ENCODE data around the gene RUFY3. TPM values are rescaled to one million over a fixed set of nuclear protein-coding genes. Genes with fewer than 3 reads are reported as not detected.
"Not testable (repeated sequence)": the region's sequence is repeated elsewhere in the genome, so short reads cannot be mapped to it uniquely, and the experiment has no call there.

RUFY3 gene
- total RNA-seq, 1 donor from 2014 or later, result 43.2 TPM

DNA sequence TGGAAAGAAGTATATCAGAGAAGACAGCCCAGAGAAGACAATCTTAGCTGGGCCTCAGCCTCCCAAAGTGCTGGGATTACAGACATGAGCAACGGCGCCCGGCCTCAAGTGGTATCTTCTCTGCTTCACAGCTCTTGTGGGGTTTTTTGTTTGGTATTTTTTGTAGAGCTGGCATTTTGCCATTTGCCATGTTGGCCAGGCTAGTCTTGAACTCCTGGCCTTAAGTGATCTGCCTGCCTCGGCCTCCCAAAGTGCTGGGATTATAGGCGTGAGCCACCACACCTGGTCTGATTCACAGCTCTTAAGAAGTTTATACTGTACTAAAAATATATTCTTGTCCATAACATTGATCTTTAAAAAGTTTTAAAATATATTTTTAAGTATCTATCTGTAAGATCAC lies 21.1 kb upstream of the RUFY3 start:
- DNase-seq (ENCODE audit: low read depth) (no peak), FAIRE-seq (no peak)
- H3K27me3 ChIP-seq (ENCODE audit: control insufficient read depth, insufficient read depth, low read length), result no peaks in the 10 kb centered on the region
- TF ChIP-seq, protein P1, sequence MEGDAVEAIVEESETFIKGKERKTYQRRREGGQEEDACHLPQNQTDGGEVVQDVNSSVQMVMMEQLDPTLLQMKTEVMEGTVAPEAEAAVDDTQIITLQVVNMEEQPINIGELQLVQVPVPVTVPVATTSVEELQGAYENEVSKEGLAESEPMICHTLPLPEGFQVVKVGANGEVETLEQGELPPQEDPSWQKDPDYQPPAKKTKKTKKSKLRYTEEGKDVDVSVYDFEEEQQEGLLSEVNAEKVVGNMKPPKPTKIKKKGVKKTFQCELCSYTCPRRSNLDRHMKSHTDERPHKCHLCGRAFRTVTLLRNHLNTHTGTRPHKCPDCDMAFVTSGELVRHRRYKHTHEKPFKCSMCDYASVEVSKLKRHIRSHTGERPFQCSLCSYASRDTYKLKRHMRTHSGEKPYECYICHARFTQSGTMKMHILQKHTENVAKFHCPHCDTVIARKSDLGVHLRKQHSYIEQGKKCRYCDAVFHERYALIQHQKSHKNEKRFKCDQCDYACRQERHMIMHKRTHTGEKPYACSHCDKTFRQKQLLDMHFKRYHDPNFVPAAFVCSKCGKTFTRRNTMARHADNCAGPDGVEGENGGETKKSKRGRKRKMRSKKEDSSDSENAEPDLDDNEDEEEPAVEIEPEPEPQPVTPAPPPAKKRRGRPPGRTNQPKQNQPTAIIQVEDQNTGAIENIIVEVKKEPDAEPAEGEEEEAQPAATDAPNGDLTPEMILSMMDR (IDR thresholded peaks at IDR 0.05; ENCODE audit: insufficient read depth, low read length, severe bottlenecking), result no peak
- no peak overlapping the region for H3K4me3 ChIP-seq (ENCODE audit: low read depth, low read length)
- no peaks in the 10 kb centered on the region for H3K36me3 ChIP-seq (ENCODE audit: control insufficient read depth, insufficient read depth, low read length)

DNA sequence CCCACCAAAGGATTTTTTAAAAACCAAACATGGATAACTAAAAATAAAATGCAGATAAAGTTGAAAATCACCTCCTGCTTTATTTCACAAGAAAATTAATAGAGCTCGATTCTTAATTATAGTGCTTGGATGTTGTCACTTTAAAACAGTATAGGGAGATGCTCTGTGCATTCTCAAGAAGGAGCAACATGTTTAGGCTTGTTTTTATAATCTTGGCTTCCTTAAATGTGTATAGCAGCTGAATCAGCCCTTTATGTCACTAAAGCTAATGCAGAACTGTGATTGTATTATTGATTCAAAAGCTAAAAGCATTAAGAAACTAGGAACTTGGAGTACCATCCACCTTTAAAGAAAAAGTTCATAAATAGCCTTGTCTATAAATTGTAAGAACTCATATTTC lies 20.5 kb upstream of the RUFY3 start:
- FAIRE-seq (no peak), DNase-seq (ENCODE audit: low read depth) (peak; percentile 89)
- TF ChIP-seq, protein P1 (IDR thresholded peaks at IDR 0.05; ENCODE audit: insufficient read depth, low read length, severe bottlenecking), result no peak
- Histone ChIP-seq H3K27me3 (ENCODE audit: control insufficient read depth, insufficient read depth, low read length) (no peaks in the 10 kb centered on the region), H3K4me3 (ENCODE audit: low read depth, low read length) (no peak overlapping the region), H3K36me3 (ENCODE audit: control insufficient read depth, insufficient read depth, low read length) (no peaks in the 10 kb centered on the region)

DNA sequence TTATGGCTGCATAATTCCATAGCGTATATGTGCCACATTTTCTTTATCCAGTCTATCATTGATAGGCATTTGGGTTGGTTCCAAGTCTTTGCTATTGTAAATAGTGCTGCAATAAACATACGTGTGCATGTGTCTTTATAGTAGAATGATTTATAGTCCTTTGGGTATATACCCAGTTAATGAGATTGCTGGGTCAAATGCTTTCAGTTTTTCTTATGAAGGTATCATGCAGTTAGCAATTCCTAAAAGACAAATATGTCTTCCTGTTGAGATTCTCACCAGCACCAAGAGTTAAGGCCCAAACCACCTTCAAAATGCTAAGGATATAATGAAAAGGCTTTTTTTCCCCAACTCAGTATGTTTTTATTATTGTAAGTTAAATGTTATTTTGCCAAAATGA lies 19.2 kb upstream of the RUFY3 start:
- not testable (repeated sequence) for H3K4me3 ChIP-seq (ENCODE audit: low read depth, low read length); H3K27me3 ChIP-seq (ENCODE audit: control insufficient read depth, insufficient read depth, low read length); FAIRE-seq; H3K36me3 ChIP-seq (ENCODE audit: control insufficient read depth, insufficient read depth, low read length); DNase-seq (ENCODE audit: low read depth)

DNA sequence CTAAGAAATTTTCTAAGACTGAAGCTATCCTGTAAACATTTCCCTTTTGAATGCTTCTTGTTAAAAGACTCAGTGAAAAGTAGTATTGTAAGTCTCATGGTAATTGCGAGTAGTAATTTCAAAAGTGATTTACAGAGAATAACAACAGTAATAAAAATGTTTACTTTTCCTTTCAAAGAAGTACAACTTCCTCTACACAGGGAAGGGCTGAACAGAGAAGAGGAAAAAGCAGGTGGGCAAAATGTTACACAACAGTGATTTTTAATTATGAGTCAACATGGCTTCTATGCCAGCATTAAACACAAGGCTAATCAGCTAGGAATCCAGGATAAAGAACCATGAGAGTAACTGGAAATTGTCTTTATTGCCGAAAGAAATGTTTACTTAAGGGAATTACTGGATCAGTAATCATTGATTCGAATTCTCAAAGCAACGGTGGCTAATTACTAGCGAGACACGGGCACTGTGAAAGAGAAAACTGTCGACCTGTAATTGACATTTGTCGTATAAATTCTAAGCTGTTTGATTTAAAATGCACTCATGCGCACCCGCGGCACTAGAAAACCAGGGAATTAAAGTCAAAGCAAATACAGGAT lies 18.0 kb upstream of the RUFY3 start:
- H3K27me3 ChIP-seq (ENCODE audit: control insufficient read depth, insufficient read depth, low read length), result no peaks in the 10 kb centered on the region
- no peaks in the 10 kb centered on the region for H3K36me3 ChIP-seq (ENCODE audit: control insufficient read depth, insufficient read depth, low read length)
- DNase-seq (ENCODE audit: low read depth) (peak; percentile 89), FAIRE-seq (no peak)
- TF ChIP-seq, protein P1 (IDR thresholded peaks at IDR 0.05; ENCODE audit: insufficient read depth, low read length, severe bottlenecking), result no peak
- H3K4me3 ChIP-seq (ENCODE audit: low read depth, low read length), result peak overlapping the region; percentile 39

DNA sequence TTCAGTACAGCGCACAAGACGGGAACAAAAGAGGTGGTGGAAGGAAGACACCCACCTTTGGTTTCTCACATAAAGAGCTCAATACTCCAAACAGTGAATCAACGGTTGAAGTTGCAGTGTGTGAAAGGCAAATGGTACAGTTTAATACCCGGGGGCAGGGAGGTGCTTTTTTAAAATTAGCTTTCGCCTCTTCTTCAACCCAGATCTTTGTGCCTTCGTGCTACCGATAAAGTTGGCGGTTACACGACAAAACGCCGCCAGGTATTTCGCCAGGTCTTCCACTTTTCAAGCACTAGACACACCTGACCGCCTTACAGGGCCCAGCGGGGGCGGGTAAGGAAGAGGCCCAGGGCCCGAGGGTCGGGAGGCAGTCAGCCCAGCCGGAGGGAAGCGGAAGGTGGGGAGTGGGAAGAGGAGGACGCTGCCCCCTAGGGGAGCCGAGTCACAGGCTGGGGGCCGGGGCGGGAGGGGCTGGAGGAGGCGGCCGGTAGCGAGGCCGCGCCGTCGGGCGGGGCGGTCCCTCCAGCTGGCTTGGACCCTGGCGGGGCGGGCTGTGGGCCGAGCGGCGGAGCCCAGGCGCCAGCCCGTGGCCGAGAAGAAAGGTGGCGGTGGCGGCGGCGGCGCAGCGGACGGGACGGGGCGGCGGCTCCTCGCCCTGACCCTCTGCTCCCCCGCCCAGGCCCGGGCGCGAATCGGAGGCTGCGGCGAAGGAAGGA lies 17.4 kb upstream of the RUFY3 start:
- FAIRE-seq (no peak), DNase-seq (ENCODE audit: low read depth) (no peak)
- Histone ChIP-seq H3K36me3 (ENCODE audit: control insufficient read depth, insufficient read depth, low read length) (no peaks in the 10 kb centered on the region), H3K27me3 (ENCODE audit: control insufficient read depth, insufficient read depth, low read length) (no peaks in the 10 kb centered on the region), H3K4me3 (ENCODE audit: low read depth, low read length) (peak overlapping the region; percentile 39)
- TF ChIP-seq, protein P1 (IDR thresholded peaks at IDR 0.05; ENCODE audit: insufficient read depth, low read length, severe bottlenecking), result peak; percentile 47

DNA sequence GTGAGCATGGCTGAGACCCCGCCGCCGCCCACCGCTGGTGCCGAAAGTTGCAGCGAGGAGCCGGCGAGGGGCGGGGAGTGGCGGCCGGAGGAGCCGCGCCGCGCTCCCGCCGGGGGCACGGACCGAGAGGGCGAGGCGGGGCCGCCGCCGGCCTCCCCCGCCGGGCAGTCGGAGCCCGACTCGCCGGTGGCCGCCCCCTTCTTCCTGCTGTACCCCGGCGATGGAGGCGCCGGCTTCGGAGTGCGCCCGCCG lies 16.9 kb upstream of the RUFY3 start:
- Histone ChIP-seq H3K27me3 (ENCODE audit: control insufficient read depth, insufficient read depth, low read length) (no peaks in the 10 kb centered on the region), H3K36me3 (ENCODE audit: control insufficient read depth, insufficient read depth, low read length) (no peaks in the 10 kb centered on the region)
- no peak for FAIRE-seq

More for the DNA sequence above, 16.9 kb upstream of the RUFY3 start:
- DNase-seq (ENCODE audit: low read depth), result no peak
- TF ChIP-seq, protein P1 (IDR thresholded peaks at IDR 0.05; ENCODE audit: insufficient read depth, low read length, severe bottlenecking), result no peak
- H3K4me3 ChIP-seq (ENCODE audit: low read depth, low read length), result peak overlapping the region; percentile 39
